IMR-90 (cell line): ENCODE measurements around the gene GRB10. TPM values are rescaled to one million over a fixed set of nuclear protein-coding genes. Genes with fewer than 3 reads are reported as not detected.

Experiments used
- ATAC-seq: fragments of 200-7000 bp; cut with Tn5 transposase; 2 replicates; pipeline ENCODE4 v1.9.1; 2020; ENCODE audit warnings: low read depth, mild to moderate bottlenecking, moderate library complexity
- BruUV-seq: library from RNA; stranded (reverse); fragments of 400-500 nt; replicated peaks from 2 replicates; lab custom pipeline; 2021; lab: Mats Ljungman, UMichigan
- CTCF ChIA-PET: fragments of 300-600 bp; formaldehyde crosslinking; extraction: SDS; loops from one replicate; lab custom pipeline; 2021; ENCODE audit warnings: antibody characterized with exemption; lab: Yijun Ruan, JAX
- POLR2A ChIA-PET: fragments of 300-600 bp; sonication (Branson Sonifier 250); formaldehyde crosslinking; loops from one replicate; lab custom pipeline; 2022; ENCODE audit warnings: antibody characterized with exemption; ENCODE audit not compliant: unreplicated experiment; lab: Charles Lee
- DNase-seq: peaks from one replicate; pipeline ENCODE4 v3.0.0; 2013
- H2AFZ ChIP-seq: replicated peaks from 2 replicates; pipeline ENCODE3; 2013; ENCODE audit warnings: low read length, mild to moderate bottlenecking; ENCODE audit not compliant: poor library complexity
- H2AK5ac ChIP-seq: 2 replicates; pipeline ENCODE4 v1.6.1; 2013; ENCODE audit warnings: low read depth, low read length, inconsistent platforms
- H2AK9ac ChIP-seq: replicated peaks from 2 replicates; pipeline ENCODE3; 2013; ENCODE audit warnings: mild to moderate bottlenecking, low read depth, low read length, moderate library complexity; ENCODE audit not compliant: poor library complexity
- H2BK120ac ChIP-seq: 2 replicates; pipeline ENCODE4 v1.6.1; 2013; ENCODE audit warnings: low read depth, low read length, inconsistent platforms
- H2BK15ac ChIP-seq: 3 replicates; pipeline ENCODE4 v1.6.1; 2013; ENCODE audit warnings: low read depth, low read length, inconsistent platforms
- H2BK20ac ChIP-seq: 2 replicates; pipeline ENCODE4 v1.6.1; 2013; ENCODE audit warnings: low read depth, mild to moderate bottlenecking, inconsistent platforms, low read length, moderate library complexity
- H2BK5ac ChIP-seq: 2 replicates; pipeline ENCODE4 v1.6.1; 2013; ENCODE audit warnings: mild to moderate bottlenecking, low read depth, low read length, inconsistent platforms; ENCODE audit not compliant: poor library complexity, severe bottlenecking
- H3K14ac ChIP-seq: replicated peaks from 2 replicates; pipeline ENCODE4 v1.6.1; 2013; ENCODE audit warnings: low read depth, low read length, inconsistent platforms
- H3K18ac ChIP-seq: 2 replicates; pipeline ENCODE4 v1.6.1; 2013; ENCODE audit warnings: low read depth, low read length, control low read depth
- H3K23ac ChIP-seq: 2 replicates; pipeline ENCODE4 v1.6.1; 2013; ENCODE audit warnings: low read depth, low read length, inconsistent platforms
- H3K27ac ChIP-seq: 2 replicates; pipeline ENCODE4 v1.5.1; 2013; ENCODE audit warnings: mild to moderate bottlenecking, control low read depth, low read length; ENCODE audit not compliant: insufficient read depth
- H3K27me3 ChIP-seq: 2 replicates; pipeline ENCODE4 v1.6.1; 2013; ENCODE audit warnings: low read length; ENCODE audit not compliant: control insufficient read depth, insufficient read depth
- H3K36me3 ChIP-seq: 2 replicates; pipeline ENCODE4 v1.6.1; 2013; ENCODE audit warnings: low read length, mixed read lengths; ENCODE audit not compliant: control insufficient read depth, insufficient read depth
- H3K4ac ChIP-seq: 2 replicates; pipeline ENCODE4 v1.6.1; 2013; ENCODE audit warnings: low read depth, low read length, inconsistent platforms
- H3K4me1 ChIP-seq: 2 replicates; pipeline ENCODE4 v1.6.1; 2013; ENCODE audit warnings: low read length, mixed read lengths; ENCODE audit not compliant: control insufficient read depth, insufficient read depth
- H3K4me2 ChIP-seq: 2 replicates; pipeline ENCODE4 v1.6.1; 2013; ENCODE audit warnings: low read depth, mild to moderate bottlenecking, control low read depth, low read length, moderate library complexity
- H3K4me3 ChIP-seq: 2 replicates; pipeline ENCODE4 v1.5.1; 2013; ENCODE audit warnings: low read depth, mild to moderate bottlenecking, control low read depth, low read length, moderate library complexity; ENCODE audit not compliant: insufficient read depth
- H3K56ac ChIP-seq: 2 replicates; pipeline ENCODE4 v1.6.1; 2013; ENCODE audit warnings: low read length, inconsistent platforms; ENCODE audit not compliant: insufficient read depth; ENCODE audit errors: extremely low read depth
- H3K79me1 ChIP-seq, 2 experiments: 2 replicates each; pipeline ENCODE4 v1.6.1; 2013; ENCODE audit warnings: low read length in 2 of 2, inconsistent platforms in 1 of 2, low read depth in 1 of 2
- H3K9ac ChIP-seq: 2 replicates; pipeline ENCODE4 v1.6.1; 2013; ENCODE audit warnings: low read depth, low read length, control low read depth
- H3K9me1 ChIP-seq: 2 replicates; pipeline ENCODE4 v1.6.1; 2013; ENCODE audit warnings: low read length, inconsistent platforms; ENCODE audit not compliant: insufficient read depth
- H3K9me3 ChIP-seq: 2 replicates; pipeline ENCODE4 v1.6.1; 2013; ENCODE audit warnings: low read length; ENCODE audit not compliant: control insufficient read depth, insufficient read depth
- H4K20me1 ChIP-seq: 2 replicates; pipeline ENCODE4 v1.6.1; 2013; ENCODE audit warnings: low read length, inconsistent platforms; ENCODE audit not compliant: insufficient read depth
- H4K5ac ChIP-seq: 2 replicates; pipeline ENCODE4 v1.6.1; 2013; ENCODE audit warnings: mild to moderate bottlenecking, low read depth, low read length, control low read depth
- H4K8ac ChIP-seq, 2 experiments: 2 replicates each; pipeline ENCODE4 v1.6.1; 2013; ENCODE audit warnings: low read depth in 2 of 2, low read length in 2 of 2, control low read depth in 1 of 2, inconsistent platforms in 1 of 2
- H4K91ac ChIP-seq: 2 replicates; pipeline ENCODE4 v1.6.1; 2013; ENCODE audit warnings: low read depth, low read length, inconsistent platforms; ENCODE audit not compliant: insufficient read depth
- BHLHE40 ChIP-seq: fragments of 150-350 bp; IDR thresholded peaks from 2 replicates; pipeline ENCODE4 v1.6.1; 2016; ENCODE audit warnings: mild to moderate bottlenecking, low read depth, low read length
- CEBPB ChIP-seq: IDR thresholded peaks from 2 replicates; pipeline ENCODE4 v1.6.1; 2012; ENCODE audit warnings: low read depth, low read length, improper control_type of control experiment
- CHD1 ChIP-seq: IDR thresholded peaks from 2 replicates; pipeline ENCODE4 v1.6.1; 2012; ENCODE audit warnings: low read depth, low read length, improper control_type of control experiment
- ELK1 ChIP-seq: fragments of 150-350 bp; IDR thresholded peaks from 2 replicates; pipeline ENCODE4 v1.6.1; 2016; ENCODE audit warnings: low read depth, mild to moderate bottlenecking, low read length, moderate library complexity, borderline replicate concordance
- FOS ChIP-seq: fragments of 150-350 bp; IDR thresholded peaks from 2 replicates; pipeline ENCODE4 v1.6.1; 2016; ENCODE audit warnings: low read depth, low read length
- MAFK ChIP-seq: IDR thresholded peaks from 2 replicates; pipeline ENCODE4 v1.6.1; 2012; ENCODE audit warnings: low read depth, low read length, improper control_type of control experiment
- MAZ ChIP-seq: IDR thresholded peaks from 2 replicates; pipeline ENCODE4 v1.6.1; 2012; ENCODE audit warnings: low read depth, mild to moderate bottlenecking, low read length, improper control_type of control experiment, moderate library complexity, borderline replicate concordance
- MXI1 ChIP-seq: IDR thresholded peaks from 2 replicates; pipeline ENCODE4 v1.6.1; 2012; ENCODE audit warnings: low read depth, mild to moderate bottlenecking, low read length, moderate library complexity, borderline replicate concordance
- POLR2A ChIP-seq: IDR thresholded peaks from 2 replicates; pipeline ENCODE4 v1.6.1; 2012; ENCODE audit warnings: mild to moderate bottlenecking, low read depth, low read length
- RAD21 ChIP-seq: IDR thresholded peaks from 2 replicates; pipeline ENCODE4 v1.6.1; 2012; ENCODE audit warnings: low read length, improper control_type of control experiment
- RCOR1 ChIP-seq: IDR thresholded peaks from 2 replicates; pipeline ENCODE4 v1.6.1; 2012; ENCODE audit warnings: mild to moderate bottlenecking, low read length, improper control_type of control experiment; ENCODE audit not compliant: insufficient replicate concordance
- RFX5 ChIP-seq: IDR thresholded peaks from 2 replicates; pipeline ENCODE4 v1.8.0; 2012; ENCODE audit warnings: low read depth, mild to moderate bottlenecking, low read length, moderate library complexity
- SMC3 ChIP-seq: fragments of 150-350 bp; IDR thresholded peaks from 2 replicates; pipeline ENCODE4 v1.6.1; 2016; ENCODE audit warnings: low read depth, mild to moderate bottlenecking, antibody characterized with exemption, low read length, moderate library complexity
- USF2 ChIP-seq: fragments of 150-350 bp; IDR thresholded peaks from 2 replicates; pipeline ENCODE4 v1.6.1; 2017; ENCODE audit warnings: mild to moderate bottlenecking, antibody characterized with exemption, low read length, low read depth
- WGBS, 2 experiments: methylation state at CpG; one replicate each; pipeline versions ENCODE4 v1.1.5 to v1.1.7; 2013; ENCODE audit warnings: missing lambda C conversion rate in 2 of 2; ENCODE audit not compliant: insufficient read length in 1 of 2; ENCODE audit errors: extremely low coverage in 2 of 2; 5-methylcytosine and 5-hydroxymethylcytosine counted together
- dilution Hi-C: fragments of 300-500 bp; cut with HindIII; formaldehyde crosslinking; loops from one replicate; pipeline ENCODE4 v1.14.3; 2018; ENCODE audit warnings: low sequenced_read_pairs; ENCODE audit not compliant: unreplicated experiment
- in situ Hi-C: fragments of 300-500 bp; cut with MboI; formaldehyde crosslinking; loops from 3 replicates; pipeline ENCODE4 v1.14.3; 2019; ENCODE audit warnings: low sequenced_read_pairs, inconsistent platforms, mixed read lengths
- intact Hi-C: fragments of 100-400 bp; cut with micrococcal nuclease; formaldehyde crosslinking; loops from 2 replicates; pipeline ENCODE4 v1.10.0; 2022
- polyA plus RNA-seq, 3 experiments: library from polyadenylated mRNA; depleted of rRNA; stranded (reverse); fragments of >200 nt; gene quantifications; 2 replicates each; pipeline ENCODE4 v1.2.3, GENCODE V29; 2012; ENCODE audit warnings: low replicate concordance in 1 of 3
- total RNA-seq: library from RNA; depleted of rRNA; stranded (reverse); fragments of >200 nt; gene quantifications from 2 replicates; pipeline ENCODE4 v1.2.3, GENCODE V29; 2012
- TF ChIP-seq, protein P1 (sequence below): conservative IDR thresholded peaks from 2 replicates; pipeline ENCODE4 v1.5.1; 2012; ENCODE audit warnings: mild to moderate bottlenecking, low read depth, low read length, improper control_type of control experiment

GRB10 gene
- total and polyA plus RNA-seq, 2 of the 4 experiments (the other 2 are of a cell fraction): 6.3 to 15.1 TPM

DNA sequence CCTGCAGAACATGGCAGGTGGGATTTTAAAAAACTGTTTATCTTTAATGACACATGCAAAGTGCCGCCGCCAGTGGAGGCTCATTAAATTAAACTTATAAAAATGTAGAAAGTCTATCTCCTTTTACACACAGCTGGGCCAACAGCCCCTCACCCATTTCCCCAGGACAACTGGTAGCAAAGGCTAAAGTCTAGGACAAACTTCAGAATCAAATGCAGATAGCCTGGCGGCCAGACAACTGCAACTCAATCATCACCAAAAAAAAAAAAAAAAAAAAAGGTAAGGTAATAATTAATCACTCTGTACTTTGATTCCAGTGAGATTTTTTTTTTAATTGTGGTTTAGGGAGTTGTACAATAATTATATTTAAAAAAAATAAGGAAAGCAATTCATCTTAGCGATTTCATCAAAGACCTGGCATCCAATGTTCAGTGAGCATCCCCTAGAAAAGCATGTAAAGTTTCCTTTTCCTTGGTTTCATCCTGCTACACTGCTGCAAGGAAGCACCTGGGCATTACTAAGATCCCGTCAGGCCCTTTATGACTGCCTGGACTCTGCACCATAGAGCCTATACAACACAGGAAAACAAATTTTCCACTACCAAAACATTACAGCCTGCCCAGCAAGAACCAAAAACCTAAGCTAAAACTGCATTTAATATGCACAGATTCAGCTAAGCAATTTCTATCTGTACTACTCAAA, 98.5 kb downstream of the GRB10 start:
- Histone ChIP-seq H3K23ac (no peak overlapping the region), H2BK120ac (no peak overlapping the region), H4K8ac (no peak overlapping the region), H3K18ac (no peak overlapping the region), H3K56ac (no peak overlapping the region), H2BK15ac (no peak overlapping the region), H3K4me1 (peaks cover 3% of the 10 kb centered on the region; the same call in 1 of the 2 replicates), H2AFZ (no peak overlapping the region), H3K9me3 (no peaks in the 10 kb centered on the region), H3K27me3 (no peaks in the 10 kb centered on the region), H2BK20ac (no peak overlapping the region), H3K9ac (no peak overlapping the region), H4K20me1 (peaks cover 9% of the 10 kb centered on the region; the same call in 1 of the 2 replicates), H3K9me1 (peaks cover 8% of the 10 kb centered on the region; the same call in 1 of the 2 replicates), H2AK9ac (no peak overlapping the region), H3K4me3 (no peak overlapping the region), H2AK5ac (no peak overlapping the region), H3K14ac (no peak overlapping the region), H3K79me1 (peaks cover 7 to 8% of the 10 kb centered on the region in 2 experiments; a peak in 3 of 4 replicates), H3K27ac (no peak overlapping the region), H4K5ac (no peak overlapping the region), H4K91ac (no peak overlapping the region), H3K36me3 (peaks cover 8% of the 10 kb centered on the region), H2BK5ac (no peak overlapping the region), H3K4ac (no peak overlapping the region), H3K4me2 (no peak overlapping the region)
- in situ Hi-C loops: loop anchor here (25.0 kb wide), 1 partner anchor 222 kb away; the partner anchor contains the start of gene FIGNL1
- TF ChIP-seq SMC3: no peak
- TF ChIP-seq MAZ: no peak
- TF ChIP-seq FOS: no peak
- no peak for TF ChIP-seq CHD1
- TF ChIP-seq ELK1: no peak
- no peak for TF ChIP-seq RAD21
- TF ChIP-seq USF2: no peak
- no peak for TF ChIP-seq RFX5
- no peak for TF ChIP-seq POLR2A
- TF ChIP-seq MXI1: no peak
- TF ChIP-seq CEBPB: no peak
- TF ChIP-seq BHLHE40: no peak
- no peak for TF ChIP-seq MAFK
- TF ChIP-seq, protein P1, sequence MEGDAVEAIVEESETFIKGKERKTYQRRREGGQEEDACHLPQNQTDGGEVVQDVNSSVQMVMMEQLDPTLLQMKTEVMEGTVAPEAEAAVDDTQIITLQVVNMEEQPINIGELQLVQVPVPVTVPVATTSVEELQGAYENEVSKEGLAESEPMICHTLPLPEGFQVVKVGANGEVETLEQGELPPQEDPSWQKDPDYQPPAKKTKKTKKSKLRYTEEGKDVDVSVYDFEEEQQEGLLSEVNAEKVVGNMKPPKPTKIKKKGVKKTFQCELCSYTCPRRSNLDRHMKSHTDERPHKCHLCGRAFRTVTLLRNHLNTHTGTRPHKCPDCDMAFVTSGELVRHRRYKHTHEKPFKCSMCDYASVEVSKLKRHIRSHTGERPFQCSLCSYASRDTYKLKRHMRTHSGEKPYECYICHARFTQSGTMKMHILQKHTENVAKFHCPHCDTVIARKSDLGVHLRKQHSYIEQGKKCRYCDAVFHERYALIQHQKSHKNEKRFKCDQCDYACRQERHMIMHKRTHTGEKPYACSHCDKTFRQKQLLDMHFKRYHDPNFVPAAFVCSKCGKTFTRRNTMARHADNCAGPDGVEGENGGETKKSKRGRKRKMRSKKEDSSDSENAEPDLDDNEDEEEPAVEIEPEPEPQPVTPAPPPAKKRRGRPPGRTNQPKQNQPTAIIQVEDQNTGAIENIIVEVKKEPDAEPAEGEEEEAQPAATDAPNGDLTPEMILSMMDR: no peak
- TF ChIP-seq RCOR1: no peak
- ChIA-PET CTCF (no interaction called here), POLR2A (no interaction called here)
- dilution Hi-C loops: no loop called here
- DNase-seq (no peak), ATAC-seq (no peak)
- no CpG with 5 or more reads among the region's 5 CpGs for WGBS, 2 experiments
- intact Hi-C loops: loop anchor here (5.0 kb wide), 1 partner anchor 458 kb away; no protein-coding TSS in a partner anchor
- BruUV-seq: no TSS peak
